SK-N-SH treated with all-trans-retinoic acid at 6 μM for 48 hours (cell line): Measurements from ENCODE around the gene DLL4.

Experiments
- ATAC-seq: fragments of 200-7000 bp; cut with Tn5 transposase; 3 replicates; pipeline ENCODE4 v1.9.1; 2020; ENCODE audit warnings: mild to moderate bottlenecking, moderate library complexity
- ARNTL ChIP-seq: fragments of 450-650 bp; formaldehyde crosslinking; IDR thresholded peaks from 2 replicates; pipeline ENCODE4 v1.5.0; 2020; ENCODE audit warnings: low read depth, mild to moderate bottlenecking, moderate library complexity, borderline replicate concordance
- CSDC2 ChIP-seq: fragments of 250-450 bp; sonication (Bioruptor Pico); IDR thresholded peaks from 2 replicates; pipeline ENCODE4 v1.5.0; 2020; ENCODE audit warnings: mild to moderate bottlenecking, moderate library complexity
- ESRRG ChIP-seq: fragments of 250-450 bp; sonication (Bioruptor Pico); IDR thresholded peaks from 2 replicates; pipeline ENCODE4 v1.6.1; 2021; ENCODE audit warnings: mild to moderate bottlenecking
- GLIS3 ChIP-seq: fragments of 250-450 bp; sonication (Bioruptor Pico); IDR thresholded peaks from 2 replicates; pipeline ENCODE4 v1.5.0; 2020; ENCODE audit warnings: mild to moderate bottlenecking, moderate library complexity
- ISL1 ChIP-seq: fragments of 250-450 bp; sonication (Bioruptor Pico); IDR thresholded peaks from 2 replicates; pipeline ENCODE4 v2.1.2; 2022; ENCODE audit warnings: mild to moderate bottlenecking, moderate library complexity
- OSR1 ChIP-seq: fragments of 250-450 bp; sonication (Bioruptor Pico); IDR thresholded peaks from 2 replicates; pipeline ENCODE4 v1.8.0; 2022; ENCODE audit warnings: moderate library complexity, mild to moderate bottlenecking, inconsistent platforms
- PATZ1 ChIP-seq: fragments of 250-450 bp; sonication (Bioruptor Pico); IDR thresholded peaks from 2 replicates; pipeline ENCODE4 v1.8.0; 2020; ENCODE audit warnings: mild to moderate bottlenecking, moderate library complexity, borderline replicate concordance
- PPARA ChIP-seq: fragments of 250-450 bp; sonication (Bioruptor Pico); IDR thresholded peaks from 2 replicates; pipeline ENCODE4 v1.5.0; 2020; ENCODE audit warnings: mild to moderate bottlenecking, borderline replicate concordance
- RARB ChIP-seq: fragments of 250-450 bp; sonication (Bioruptor Pico); IDR thresholded peaks from 2 replicates; pipeline ENCODE4 v1.8.0; 2021; ENCODE audit warnings: mild to moderate bottlenecking, moderate library complexity
- SNAI2 ChIP-seq: fragments of 250-450 bp; sonication (Bioruptor Pico); IDR thresholded peaks from 2 replicates; pipeline ENCODE4 v1.5.0; 2020; ENCODE audit warnings: mild to moderate bottlenecking, moderate library complexity
- TCF4 ChIP-seq: fragments of 250-450 bp; sonication (Bioruptor Pico); IDR thresholded peaks from 2 replicates; pipeline ENCODE4 v1.8.0; 2021; ENCODE audit warnings: mild to moderate bottlenecking, moderate library complexity, borderline replicate concordance
- ZC3H10 ChIP-seq: fragments of 250-450 bp; sonication (Bioruptor Pico); IDR thresholded peaks from 2 replicates; pipeline ENCODE4 v1.5.1; 2021; ENCODE audit warnings: mild to moderate bottlenecking, moderate library complexity
- ZFP30 ChIP-seq: fragments of 450-650 bp; formaldehyde crosslinking; IDR thresholded peaks from 2 replicates; pipeline ENCODE4 v1.5.0; 2022; ENCODE audit warnings: mild to moderate bottlenecking, moderate library complexity
- ZNF565 ChIP-seq: fragments of 450-650 bp; formaldehyde crosslinking; conservative IDR thresholded peaks from 2 replicates; pipeline ENCODE4 v1.5.0; 2020; ENCODE audit warnings: low read depth, mild to moderate bottlenecking, moderate library complexity
- ZNF70 ChIP-seq: fragments of 450-650 bp; formaldehyde crosslinking; IDR thresholded peaks from 2 replicates; pipeline ENCODE4 v1.5.0; 2020; ENCODE audit warnings: mild to moderate bottlenecking, moderate library complexity
- ZNF8 ChIP-seq: fragments of 450-650 bp; formaldehyde crosslinking; IDR thresholded peaks from 2 replicates; pipeline ENCODE4 v1.5.0; 2020; ENCODE audit warnings: mild to moderate bottlenecking, moderate library complexity
- TF ChIP-seq, protein P1 (sequence below): fragments of 250-450 bp; sonication (Bioruptor Pico); IDR thresholded peaks from 2 replicates; pipeline ENCODE4 v1.5.1; 2020; ENCODE audit warnings: low read depth, mild to moderate bottlenecking, moderate library complexity
- TF ChIP-seq, protein P2 (sequence below): fragments of 250-450 bp; sonication (Bioruptor Pico); IDR thresholded peaks from 2 replicates; pipeline ENCODE4 v1.5.0; 2020; ENCODE audit warnings: mild to moderate bottlenecking, moderate library complexity
- TF ChIP-seq, protein P3 (sequence below): fragments of 250-450 bp; sonication (Bioruptor Pico); IDR thresholded peaks from 2 replicates; pipeline ENCODE4 v1.8.0; 2021; ENCODE audit warnings: low read depth, mild to moderate bottlenecking, moderate library complexity, borderline replicate concordance

Gene DLL4

DNA sequence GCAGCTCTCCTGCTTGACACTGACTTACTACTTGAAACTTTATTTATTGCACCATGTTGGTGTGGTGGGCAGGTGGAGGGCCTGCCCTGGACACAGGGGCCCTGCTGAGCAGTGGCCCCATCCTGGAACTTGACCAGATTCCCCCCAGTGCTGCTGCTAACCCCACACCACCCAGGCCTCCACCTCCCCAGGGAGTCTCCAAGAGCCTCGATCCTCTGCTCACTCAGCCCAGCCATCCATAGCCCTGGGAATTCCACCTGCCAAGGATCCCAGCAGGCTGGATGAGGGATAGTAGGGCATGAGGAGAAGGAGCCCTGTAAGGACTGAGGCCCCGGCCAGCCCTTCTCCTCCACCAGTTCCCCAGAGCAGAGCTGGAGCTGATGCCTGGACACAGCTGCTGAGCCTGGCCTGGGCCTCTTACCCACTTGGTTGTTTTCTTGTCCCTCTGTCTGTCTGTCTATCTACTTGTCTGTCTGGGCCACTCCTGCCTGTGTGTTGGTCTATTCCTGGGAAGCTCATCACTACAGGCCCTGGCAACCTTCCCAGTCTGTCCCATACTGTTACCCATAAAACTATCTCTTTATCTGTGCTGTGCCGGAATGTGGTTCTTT is 26.9 kb downstream of the DLL4 start:
- ATAC-seq = no peak
- TF ChIP-seq ZNF70 (CRISPR knock-in tag) (no peak), ISL1 (no peak), ESRRG (CRISPR knock-in tag) (no peak), CSDC2 (CRISPR knock-in tag) (no peak), TCF4 (CRISPR knock-in tag) (no peak), RARB (CRISPR knock-in tag) (no peak), GLIS3 (CRISPR knock-in tag) (no peak), ZFP30 (CRISPR knock-in tag) (no peak), OSR1 (CRISPR knock-in tag) (no peak), ZNF565 (CRISPR knock-in tag) (no peak), PPARA (no peak), ZC3H10 (no peak), PATZ1 (no peak), SNAI2 (no peak), ARNTL (no peak)
- TF ChIP-seq, protein P1, sequence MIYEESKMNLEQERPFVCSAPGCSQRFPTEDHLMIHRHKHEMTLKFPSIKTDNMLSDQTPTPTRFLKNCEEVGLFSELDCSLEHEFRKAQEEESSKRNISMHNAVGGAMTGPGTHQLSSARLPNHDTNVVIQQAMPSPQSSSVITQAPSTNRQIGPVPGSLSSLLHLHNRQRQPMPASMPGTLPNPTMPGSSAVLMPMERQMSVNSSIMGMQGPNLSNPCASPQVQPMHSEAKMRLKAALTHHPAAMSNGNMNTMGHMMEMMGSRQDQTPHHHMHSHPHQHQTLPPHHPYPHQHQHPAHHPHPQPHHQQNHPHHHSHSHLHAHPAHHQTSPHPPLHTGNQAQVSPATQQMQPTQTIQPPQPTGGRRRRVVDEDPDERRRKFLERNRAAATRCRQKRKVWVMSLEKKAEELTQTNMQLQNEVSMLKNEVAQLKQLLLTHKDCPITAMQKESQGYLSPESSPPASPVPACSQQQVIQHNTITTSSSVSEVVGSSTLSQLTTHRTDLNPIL (CRISPR knock-in tag) = no peak
- TF ChIP-seq, protein P2, sequence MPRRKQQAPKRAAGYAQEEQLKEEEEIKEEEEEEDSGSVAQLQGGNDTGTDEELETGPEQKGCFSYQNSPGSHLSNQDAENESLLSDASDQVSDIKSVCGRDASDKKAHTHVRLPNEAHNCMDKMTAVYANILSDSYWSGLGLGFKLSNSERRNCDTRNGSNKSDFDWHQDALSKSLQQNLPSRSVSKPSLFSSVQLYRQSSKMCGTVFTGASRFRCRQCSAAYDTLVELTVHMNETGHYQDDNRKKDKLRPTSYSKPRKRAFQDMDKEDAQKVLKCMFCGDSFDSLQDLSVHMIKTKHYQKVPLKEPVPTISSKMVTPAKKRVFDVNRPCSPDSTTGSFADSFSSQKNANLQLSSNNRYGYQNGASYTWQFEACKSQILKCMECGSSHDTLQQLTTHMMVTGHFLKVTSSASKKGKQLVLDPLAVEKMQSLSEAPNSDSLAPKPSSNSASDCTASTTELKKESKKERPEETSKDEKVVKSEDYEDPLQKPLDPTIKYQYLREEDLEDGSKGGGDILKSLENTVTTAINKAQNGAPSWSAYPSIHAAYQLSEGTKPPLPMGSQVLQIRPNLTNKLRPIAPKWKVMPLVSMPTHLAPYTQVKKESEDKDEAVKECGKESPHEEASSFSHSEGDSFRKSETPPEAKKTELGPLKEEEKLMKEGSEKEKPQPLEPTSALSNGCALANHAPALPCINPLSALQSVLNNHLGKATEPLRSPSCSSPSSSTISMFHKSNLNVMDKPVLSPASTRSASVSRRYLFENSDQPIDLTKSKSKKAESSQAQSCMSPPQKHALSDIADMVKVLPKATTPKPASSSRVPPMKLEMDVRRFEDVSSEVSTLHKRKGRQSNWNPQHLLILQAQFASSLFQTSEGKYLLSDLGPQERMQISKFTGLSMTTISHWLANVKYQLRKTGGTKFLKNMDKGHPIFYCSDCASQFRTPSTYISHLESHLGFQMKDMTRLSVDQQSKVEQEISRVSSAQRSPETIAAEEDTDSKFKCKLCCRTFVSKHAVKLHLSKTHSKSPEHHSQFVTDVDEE (CRISPR knock-in tag) = no peak
- TF ChIP-seq, protein P3, sequence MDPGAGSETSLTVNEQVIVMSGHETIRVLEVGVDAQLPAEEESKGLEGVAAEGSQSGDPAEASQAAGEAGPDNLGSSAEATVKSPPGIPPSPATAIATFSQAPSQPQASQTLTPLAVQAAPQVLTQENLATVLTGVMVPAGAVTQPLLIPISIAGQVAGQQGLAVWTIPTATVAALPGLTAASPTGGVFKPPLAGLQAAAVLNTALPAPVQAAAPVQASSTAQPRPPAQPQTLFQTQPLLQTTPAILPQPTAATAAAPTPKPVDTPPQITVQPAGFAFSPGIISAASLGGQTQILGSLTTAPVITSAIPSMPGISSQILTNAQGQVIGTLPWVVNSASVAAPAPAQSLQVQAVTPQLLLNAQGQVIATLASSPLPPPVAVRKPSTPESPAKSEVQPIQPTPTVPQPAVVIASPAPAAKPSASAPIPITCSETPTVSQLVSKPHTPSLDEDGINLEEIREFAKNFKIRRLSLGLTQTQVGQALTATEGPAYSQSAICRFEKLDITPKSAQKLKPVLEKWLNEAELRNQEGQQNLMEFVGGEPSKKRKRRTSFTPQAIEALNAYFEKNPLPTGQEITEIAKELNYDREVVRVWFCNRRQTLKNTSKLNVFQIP = no peak
- TF ChIP-seq, all 23 proteins: peak for 0

DNA sequence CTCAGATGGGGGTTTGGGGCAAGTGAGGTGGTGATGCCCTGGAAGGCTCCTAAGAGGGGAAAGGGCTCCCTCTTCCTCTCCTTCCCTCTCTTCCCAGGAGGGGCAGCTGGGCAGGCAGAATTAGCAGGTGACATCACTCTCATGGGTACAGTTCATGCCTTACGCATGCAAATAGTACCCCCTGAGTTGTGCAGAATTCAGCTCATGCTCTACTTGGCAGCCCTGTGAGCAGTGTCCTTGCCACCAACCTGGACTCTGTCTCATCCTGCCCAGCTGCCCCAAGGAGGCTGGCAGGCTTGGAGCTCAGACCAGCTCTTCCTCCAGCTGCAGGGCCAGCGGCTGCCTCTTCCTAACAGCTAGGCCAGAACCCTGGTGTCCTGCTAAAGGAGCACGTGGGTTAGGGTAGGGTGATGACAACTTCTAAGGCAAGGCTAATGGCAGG is 27.4 kb downstream of the DLL4 start:
- no peak for ATAC-seq

More for the DNA sequence above, 27.4 kb downstream of the DLL4 start:
- no peak for TF ChIP-seq SNAI2
- TF ChIP-seq PATZ1 = no peak
- TF ChIP-seq, protein P3 = no peak
- no peak for TF ChIP-seq PPARA
- TF ChIP-seq, protein P2 (CRISPR knock-in tag) = no peak
- TF ChIP-seq CSDC2 (CRISPR knock-in tag) = no peak
- TF ChIP-seq ISL1 = no peak
- TF ChIP-seq ARNTL = no peak
- TF ChIP-seq GLIS3 (CRISPR knock-in tag) = no peak
- no peak for TF ChIP-seq ZNF70 (CRISPR knock-in tag)
- TF ChIP-seq, protein P1 (CRISPR knock-in tag) = no peak
- TF ChIP-seq ZC3H10 = no peak
- no peak for TF ChIP-seq RARB (CRISPR knock-in tag)
- no peak for TF ChIP-seq ZNF8
